Measurements from ENCODE around the gene RAD51B.

Gene RAD51B

GRCh38 chr14:68158640-68159039 is 339.1 kb downstream of the RAD51B start:
- no peaks in the 10 kb centered on the region for H3K27me3 ChIP-seq (ENCODE audit: insufficient read depth, poor library complexity, severe bottlenecking)
- no peak overlapping the region for H3K27ac ChIP-seq (replicated peaks)
- H3K4me3 ChIP-seq (replicated peaks; ENCODE audit: insufficient read depth, low read length): no peak overlapping the region
- TF ChIP-seq REST (IDR thresholded peaks at IDR 0.05; ENCODE audit: insufficient replicate concordance, low read depth) (no peak), POLR2AphosphoS5 (IDR thresholded peaks at IDR 0.05; ENCODE audit: low read depth) (no peak), CTCF (IDR thresholded peaks at IDR 0.05; ENCODE audit: insufficient read depth, low read length) (no peak), GABPA (IDR thresholded peaks at IDR 0.05; ENCODE audit: low read depth) (no peak), SPI1 (IDR thresholded peaks at IDR 0.05; ENCODE audit: borderline replicate concordance, low read depth) (no peak)
- DNase-seq (ENCODE audit: low read depth in 1 of 2, low spot score in 1 of 2): no peak

GRCh38 chr14:68159701-68160633 is 340.4 kb downstream of the RAD51B start:
- no peak for DNase-seq (ENCODE audit: low read depth in 1 of 2, low spot score in 1 of 2)
- Histone ChIP-seq H3K27me3 (ENCODE audit: insufficient read depth, poor library complexity, severe bottlenecking) (no peaks in the 10 kb centered on the region), H3K27ac (replicated peaks) (no peak overlapping the region), H3K4me3 (replicated peaks; ENCODE audit: insufficient read depth, low read length) (no peak overlapping the region)
- no peak for TF ChIP-seq REST (IDR thresholded peaks at IDR 0.05; ENCODE audit: insufficient replicate concordance, low read depth)
- TF ChIP-seq GABPA (IDR thresholded peaks at IDR 0.05; ENCODE audit: low read depth): no peak
- TF ChIP-seq CTCF (IDR thresholded peaks at IDR 0.05; ENCODE audit: insufficient read depth, low read length): no peak
- no peak for TF ChIP-seq SPI1 (IDR thresholded peaks at IDR 0.05; ENCODE audit: borderline replicate concordance, low read depth)
- TF ChIP-seq POLR2AphosphoS5 (IDR thresholded peaks at IDR 0.05; ENCODE audit: low read depth): no peak

GRCh38 chr14:68160779-68161546 is 341.4 kb downstream of the RAD51B start:
- Histone ChIP-seq H3K27me3 (ENCODE audit: insufficient read depth, poor library complexity, severe bottlenecking) (no peaks in the 10 kb centered on the region), H3K4me3 (replicated peaks; ENCODE audit: insufficient read depth, low read length) (no peak overlapping the region), H3K27ac (replicated peaks) (no peak overlapping the region)
- DNase-seq (ENCODE audit: low read depth in 1 of 2, low spot score in 1 of 2): no peak
- TF ChIP-seq GABPA (IDR thresholded peaks at IDR 0.05; ENCODE audit: low read depth): no peak
- TF ChIP-seq POLR2AphosphoS5 (IDR thresholded peaks at IDR 0.05; ENCODE audit: low read depth): no peak
- TF ChIP-seq SPI1 (IDR thresholded peaks at IDR 0.05; ENCODE audit: borderline replicate concordance, low read depth): no peak
- no peak for TF ChIP-seq REST (IDR thresholded peaks at IDR 0.05; ENCODE audit: insufficient replicate concordance, low read depth)
- no peak for TF ChIP-seq CTCF (IDR thresholded peaks at IDR 0.05; ENCODE audit: insufficient read depth, low read length)

All from HL-60 (cell line).